Gastroesophageal sphincter (tissue), 4 donors: ENCODE measurements around the gene PTCH2. TPM values are rescaled to one million over a fixed set of nuclear protein-coding genes. Genes with fewer than 3 reads are reported as not detected.
"Not testable (repeated sequence)": the region's sequence is repeated elsewhere in the genome, so short reads cannot be mapped to it uniquely, and the experiment has no call there.

Source experiments
- ATAC-seq: fragments of 150-250 bp; one replicate; pipeline ENCODE4 v1.9.1; 2016; ENCODE audit warnings: mild to moderate bottlenecking, moderate library complexity
- H3K27ac ChIP-seq, 4 donors: fragments of 200-600 bp; sonication (generic) in 3 of 4; 1 replicate in 3 of 4; 2 replicates in 1 of 4; pipeline ENCODE4 v1.5.1; 2016 to 2019
- H3K27me3 ChIP-seq: fragments of 200-600 bp; sonication (generic); one replicate; pipeline ENCODE4 v1.5.1; 2019
- H3K36me3 ChIP-seq, 2 donors: fragments of 200-600 bp; sonication (generic); one replicate each; pipeline ENCODE4 v1.5.1; 2019; ENCODE audit warnings: control low read depth in 1 of 2
- H3K4me1 ChIP-seq, 3 donors: fragments of 200-600 bp; sonication (generic); 1 replicate in 2 of 3; 2 replicates in 1 of 3; pipeline ENCODE4 v1.5.1; 2016 to 2019; ENCODE audit warnings: control low read depth in 2 of 3
- H3K4me3 ChIP-seq, 2 donors: fragments of 200-600 bp; sonication (generic); one replicate each; pipeline ENCODE4 v1.5.1; 2019; ENCODE audit warnings: mild to moderate bottlenecking in 1 of 2, moderate library complexity in 1 of 2
- H3K9me3 ChIP-seq, 3 donors: fragments of 200-600 bp; sonication (generic); one replicate each; pipeline ENCODE4 v1.5.1; 2017 to 2019; ENCODE audit warnings: control low read depth in 2 of 3
- EP300 ChIP-seq: sonication (generic); formaldehyde crosslinking; IDR thresholded peaks from one replicate; pipeline ENCODE4 v1.6.1; 2017; ENCODE audit warnings: antibody characterized with exemption, mild to moderate bottlenecking
- POLR2A ChIP-seq, 2 donors: fragments of 450-650 bp; IDR thresholded peaks; one replicate each; pipeline ENCODE4 v1.6.1; 2017; ENCODE audit warnings: antibody characterized with exemption in 2 of 2, mild to moderate bottlenecking in 2 of 2, moderate library complexity in 1 of 2
- POLR2AphosphoS5 ChIP-seq: sonication (generic); formaldehyde crosslinking; IDR thresholded peaks from one replicate; pipeline ENCODE4 v1.6.1; 2017; ENCODE audit warnings: antibody characterized with exemption
- WGBS, 2 donors: methylation state at CpG; one replicate each; pipeline ENCODE4 v1.1.5; 2018; ENCODE audit warnings: low coverage in 1 of 2; 5-methylcytosine and 5-hydroxymethylcytosine counted together
- total RNA-seq, 4 donors: library from RNA; depleted of rRNA; stranded (reverse); fragments of >200 nt; gene quantifications; one replicate each; pipeline ENCODE4 v1.1.0, GENCODE V29; 2016
- TF ChIP-seq, protein P1 (sequence below), 4 experiments: fragments of 200-600 bp in 2 of 4; fragments of 450-650 bp in 2 of 4; sonication (generic) in 1 of 4; IDR thresholded peaks; one replicate each; pipeline ENCODE4 v1.5.1; 2017 to 2019; ENCODE audit warnings: antibody characterized with exemption in 4 of 4, mild to moderate bottlenecking in 2 of 4, moderate library complexity in 2 of 4

The PTCH2 gene
- total RNA-seq, 4 donors from 2014 or later = 0.54 to 1.9 (median 1.1) TPM

DNA sequence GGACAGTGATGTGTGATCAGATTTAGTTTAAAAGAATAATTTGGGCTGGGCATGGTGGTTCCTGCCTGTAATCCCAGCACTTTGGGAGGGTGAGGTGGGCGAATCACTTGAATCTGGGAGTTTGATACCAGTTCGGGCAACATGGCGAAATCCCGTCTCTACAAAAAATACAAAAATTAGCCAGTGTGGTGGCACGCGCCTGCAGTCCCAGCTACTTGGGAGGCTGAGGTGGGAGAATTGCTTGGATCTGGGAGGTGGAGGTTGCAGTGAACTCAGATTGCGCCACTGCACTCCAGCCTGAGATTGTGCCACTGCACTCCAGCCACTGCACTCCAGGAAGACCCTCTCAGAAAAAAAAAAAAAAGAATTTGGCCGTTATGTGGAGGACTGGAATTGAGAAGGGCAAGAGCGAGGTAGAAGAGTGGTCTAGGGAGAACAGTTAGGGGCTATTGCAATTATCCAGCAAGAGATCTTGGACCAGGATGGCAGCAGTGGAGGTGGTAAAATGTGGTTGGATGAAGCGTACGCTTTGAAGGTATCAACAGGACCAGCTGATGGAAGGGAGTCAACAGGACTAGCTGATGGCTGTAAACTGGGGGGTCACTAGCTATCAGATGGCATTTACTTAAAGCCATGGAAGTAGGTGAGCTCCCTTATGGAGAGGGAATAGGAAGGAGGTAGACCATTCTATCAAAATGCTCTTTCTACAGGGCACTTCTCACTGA lies 25.1 kb downstream of the PTCH2 start:
- TF ChIP-seq, protein P1, sequence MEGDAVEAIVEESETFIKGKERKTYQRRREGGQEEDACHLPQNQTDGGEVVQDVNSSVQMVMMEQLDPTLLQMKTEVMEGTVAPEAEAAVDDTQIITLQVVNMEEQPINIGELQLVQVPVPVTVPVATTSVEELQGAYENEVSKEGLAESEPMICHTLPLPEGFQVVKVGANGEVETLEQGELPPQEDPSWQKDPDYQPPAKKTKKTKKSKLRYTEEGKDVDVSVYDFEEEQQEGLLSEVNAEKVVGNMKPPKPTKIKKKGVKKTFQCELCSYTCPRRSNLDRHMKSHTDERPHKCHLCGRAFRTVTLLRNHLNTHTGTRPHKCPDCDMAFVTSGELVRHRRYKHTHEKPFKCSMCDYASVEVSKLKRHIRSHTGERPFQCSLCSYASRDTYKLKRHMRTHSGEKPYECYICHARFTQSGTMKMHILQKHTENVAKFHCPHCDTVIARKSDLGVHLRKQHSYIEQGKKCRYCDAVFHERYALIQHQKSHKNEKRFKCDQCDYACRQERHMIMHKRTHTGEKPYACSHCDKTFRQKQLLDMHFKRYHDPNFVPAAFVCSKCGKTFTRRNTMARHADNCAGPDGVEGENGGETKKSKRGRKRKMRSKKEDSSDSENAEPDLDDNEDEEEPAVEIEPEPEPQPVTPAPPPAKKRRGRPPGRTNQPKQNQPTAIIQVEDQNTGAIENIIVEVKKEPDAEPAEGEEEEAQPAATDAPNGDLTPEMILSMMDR (IDR thresholded peaks at IDR 0.05) = no peak
- TF ChIP-seq POLR2A (IDR thresholded peaks at IDR 0.05) = no peak
- no peak for TF ChIP-seq POLR2AphosphoS5
- TF ChIP-seq EP300 = no peak
- H3K27ac ChIP-seq = peak overlapping the region in 3 of 4 donors; percentile 84 to 94 (median 92)
- peaks cover 0 to 47% (median 19%) of the 10 kb centered on the region in 3 donors for H3K4me1 ChIP-seq
- no peaks in the 10 kb centered on the region for H3K36me3 ChIP-seq
- ATAC-seq = no peak
- no peaks in the 10 kb centered on the region for H3K27me3 ChIP-seq
- H3K4me3 ChIP-seq = no peak overlapping the region
- 79 to 90% methylated on average over 4 to 10 of the region's 11 CpGs for WGBS, 2 donors
- no peaks in the 10 kb centered on the region for H3K9me3 ChIP-seq

- TF ChIP-seq POLR2AphosphoS5 (no peak), EP300 (no peak), POLR2A (IDR thresholded peaks at IDR 0.05) (no peak)
- TF ChIP-seq, protein P1 (IDR thresholded peaks at IDR 0.05) = no peak
- no peak for ATAC-seq
Observed at GRCh38 chr1:44817307-44817706, 25.7 kb downstream of the PTCH2 start.

GRCh38 chr1:44815926-44816325 lies 27.1 kb downstream of the PTCH2 start:
- not testable (repeated sequence) for ATAC-seq, H3K36me3 ChIP-seq, H3K4me3 ChIP-seq, H3K27me3 ChIP-seq, H3K9me3 ChIP-seq, H3K27ac ChIP-seq
- peaks cover 0 to 59% (median 28%) of the 10 kb centered on the region in 3 donors for H3K4me1 ChIP-seq
- WGBS, 2 donors = 85% methylated on average over 8 of the region's 9 CpGs; no CpG with 5 or more reads in 1 of the 2 donors

More at GRCh38 chr1:44817307-44817706, 25.7 kb downstream of the PTCH2 start:
- 73 to 94% methylated on average over 2 of the region's 2 CpGs for WGBS, 2 donors
- H3K27me3 ChIP-seq = no peaks in the 10 kb centered on the region
- H3K27ac ChIP-seq = no peak overlapping the region
- no peaks in the 10 kb centered on the region for H3K9me3 ChIP-seq
- no peaks in the 10 kb centered on the region for H3K36me3 ChIP-seq
- no peak overlapping the region for H3K4me3 ChIP-seq
- H3K4me1 ChIP-seq = peaks cover 0 to 53% (median 24%) of the 10 kb centered on the region in 3 donors

DNA sequence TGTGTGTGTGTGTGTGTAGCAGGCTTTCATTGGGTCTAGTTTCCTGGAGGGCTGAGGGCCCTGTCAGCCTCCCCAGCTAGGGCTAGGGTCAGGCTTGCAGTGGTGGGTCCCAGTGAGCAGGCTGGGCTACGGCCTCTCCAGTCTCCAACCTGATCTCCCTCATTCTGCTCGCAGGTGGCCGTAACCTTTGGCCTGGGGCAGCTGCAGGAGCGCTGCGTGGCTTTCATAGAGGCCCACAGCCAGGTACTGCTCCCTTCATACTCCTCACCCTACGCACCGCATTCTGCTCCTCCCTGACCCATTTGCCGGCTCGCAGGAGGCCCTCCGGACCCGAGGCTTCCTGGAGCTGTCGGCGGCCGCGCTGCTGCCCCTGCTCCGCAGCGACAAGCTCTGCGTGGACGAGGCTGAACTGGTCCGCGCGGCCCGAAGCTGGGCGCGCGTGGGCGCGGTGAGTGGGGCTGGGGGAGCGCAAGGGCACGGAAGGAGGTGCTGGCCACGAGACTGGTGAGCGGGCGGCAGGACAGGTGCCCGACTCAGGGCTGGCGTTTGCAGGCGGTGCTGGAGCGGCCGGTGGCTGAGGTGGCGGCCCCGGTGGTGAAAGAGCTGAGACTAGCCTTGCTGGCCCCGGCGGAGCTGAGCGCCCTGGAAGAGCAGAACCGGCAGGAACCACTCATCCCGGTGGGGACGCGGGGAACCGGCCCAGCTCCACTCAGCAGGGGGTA lies 30.1 kb downstream of the PTCH2 start:
- H3K4me3 ChIP-seq = peak overlapping the region; percentile 43 to 64
- ATAC-seq = no peak
- H3K4me1 ChIP-seq = peaks cover 7 to 69% (median 49%) of the 10 kb centered on the region in 3 donors
- H3K36me3 ChIP-seq = no peaks in the 10 kb centered on the region
- H3K9me3 ChIP-seq = no peaks in the 10 kb centered on the region
- peak overlapping the region; percentile 73 to 97 (median 96) for H3K27ac ChIP-seq
- no peaks in the 10 kb centered on the region for H3K27me3 ChIP-seq
- no CpG with 5 or more reads among the region's 48 CpGs for WGBS, 2 donors
- TF ChIP-seq POLR2AphosphoS5 (no peak), POLR2A (IDR thresholded peaks at IDR 0.05) (no peak), EP300 (no peak)
- TF ChIP-seq, protein P1 (IDR thresholded peaks at IDR 0.05) = no peak

GRCh38 chr1:44811234-44811633 lies 31.8 kb downstream of the PTCH2 start:
- Histone ChIP-seq H3K27ac (peak overlapping the region in 3 of 4 donors; percentile 95 to 97 (median 96)), H3K27me3 (no peaks in the 10 kb centered on the region), H3K4me3 (no peak overlapping the region), H3K36me3 (peaks cover 0 to 4% of the 10 kb centered on the region in 2 donors), H3K4me1 (peaks cover 15 to 86% (median 67%) of the 10 kb centered on the region in 3 donors), H3K9me3 (no peaks in the 10 kb centered on the region)
- ATAC-seq = no peak
- TF ChIP-seq EP300 (no peak), POLR2A (IDR thresholded peaks at IDR 0.05) (no peak), POLR2AphosphoS5 (no peak)
- TF ChIP-seq, protein P1 (IDR thresholded peaks at IDR 0.05) = no peak
- 61 to 66% methylated on average over 5 to 7 of the region's 8 CpGs for WGBS, 2 donors

GRCh38 chr1:44810762-44811105 lies 32.3 kb downstream of the PTCH2 start:
- H3K4me3 ChIP-seq = not testable (repeated sequence)
- 57% methylated on average over 1 of the region's 4 CpGs; no CpG with 5 or more reads in 1 of the 2 donors for WGBS, 2 donors

More at GRCh38 chr1:44810762-44811105, 32.3 kb downstream of the PTCH2 start:
- not testable (repeated sequence) for H3K9me3 ChIP-seq, H3K27me3 ChIP-seq, ATAC-seq, H3K36me3 ChIP-seq
- H3K4me1 ChIP-seq = peaks cover 17 to 91% (median 71%) of the 10 kb centered on the region in 3 donors
- H3K27ac ChIP-seq = peak overlapping the region in 3 of 4 donors; percentile 96 to 99 (median 97)
